PC-9 (cell line): Measurements from ENCODE around the gene POLA1.

Source experiments
- CTCF ChIP-seq: fragments of 200-600 bp; sonication (generic); conservative IDR thresholded peaks from 2 replicates; pipeline ENCODE4 v1.6.1; 2017; ENCODE audit warnings: mixed run types, antibody characterized with exemption, mild to moderate bottlenecking, moderate library complexity
- EZH2 ChIP-seq: fragments of 200-600 bp; sonication (generic); IDR thresholded peaks from 2 replicates; pipeline ENCODE4 v1.8.0; 2017; ENCODE audit warnings: antibody characterized with exemption, low read depth

- TF ChIP-seq CTCF, result no peak
- no peak for TF ChIP-seq EZH2
Observed at GRCh38 chrX:25023908-25024307, 330.2 kb downstream of the POLA1 start.
